GM18517 (cell line): ENCODE data around the gene HRAS.

Experiments used
- ATAC-seq: cut with Tn5 transposase; IDR thresholded peaks from one replicate; pipeline ENCODE4 v1.9.1; 2021; ENCODE audit warnings: mild to moderate bottlenecking, moderate library complexity; ENCODE audit not compliant: unreplicated experiment

Gene HRAS

GRCh38 chr11:497565-498296, 37.6 kb downstream of the HRAS start:
- no peak for ATAC-seq

- no peak for ATAC-seq
These were observed 38.4 kb downstream of the HRAS start for GRCh38 chr11:496834-497564.

GRCh38 chr11:495537-495931, 39.8 kb downstream of the HRAS start:
- ATAC-seq: no peak

GRCh38 chr11:494761-495536, 40.4 kb downstream of the HRAS start:
- no peak for ATAC-seq

GRCh38 chr11:492427-493226, 42.7 kb downstream of the HRAS start:
- ATAC-seq: no peak

GRCh38 chr11:491358-491757, 44.0 kb downstream of the HRAS start:
- ATAC-seq: no peak

GRCh38 chr11:490930-491260, 44.5 kb downstream of the HRAS start:
- no peak for ATAC-seq

GRCh38 chr11:490186-490929, 45.0 kb downstream of the HRAS start:
- no peak for ATAC-seq

GRCh38 chr11:489610-490185, 45.7 kb downstream of the HRAS start:
- ATAC-seq: no peak

GRCh38 chr11:488992-489391, 46.4 kb downstream of the HRAS start:
- ATAC-seq: no peak

- ATAC-seq: no peak
These were observed 46.8 kb downstream of the HRAS start for GRCh38 chr11:488579-488978.

- ATAC-seq: no peak
These were observed 47.3 kb downstream of the HRAS start for GRCh38 chr11:488062-488461.

- no peak for ATAC-seq
These were observed 47.8 kb downstream of the HRAS start for GRCh38 chr11:487571-488021.

- no peak for ATAC-seq
These were observed 49.2 kb downstream of the HRAS start for GRCh38 chr11:486189-486588.

GRCh38 chr11:484616-485015, 50.8 kb downstream of the HRAS start:
- no peak for ATAC-seq
